DOHH2 (cell line): ENCODE measurements around the gene C16orf90.

Source experiments
- H3F3A ChIP-seq: fragments of 200-600 bp; sonication (generic), shearing (Covaris generic); 2 replicates; pipeline ENCODE4 v1.6.0; 2016; ENCODE audit warnings: antibody characterized with exemption, mild to moderate bottlenecking; ENCODE audit not compliant: control insufficient read depth, insufficient read depth
- H3K27ac ChIP-seq: fragments of 200-600 bp; sonication (generic); 2 replicates; pipeline ENCODE4 v1.5.1; 2014; ENCODE audit warnings: low read depth, mild to moderate bottlenecking, low read length, moderate library complexity
- H3K27me3 ChIP-seq: fragments of 200-600 bp; sonication (generic); 2 replicates; pipeline ENCODE4 v1.6.1; 2014; ENCODE audit warnings: mild to moderate bottlenecking, low read length, mixed read lengths; ENCODE audit not compliant: control insufficient read depth
- H3K36me3 ChIP-seq: fragments of 200-600 bp; sonication (generic); 2 replicates; pipeline ENCODE4 v1.6.1; 2014; ENCODE audit warnings: mild to moderate bottlenecking, low read length, moderate library complexity, mixed read lengths; ENCODE audit not compliant: control insufficient read depth
- H3K4me1 ChIP-seq: fragments of 200-600 bp; sonication (generic); 2 replicates; pipeline ENCODE4 v1.6.1; 2014; ENCODE audit warnings: mild to moderate bottlenecking, low read length, mixed read lengths; ENCODE audit not compliant: control insufficient read depth
- H3K4me2 ChIP-seq: fragments of 200-600 bp; sonication (generic); 2 replicates; pipeline ENCODE4 v1.6.0; 2014; ENCODE audit warnings: mild to moderate bottlenecking, low read length, moderate library complexity
- H3K4me3 ChIP-seq: fragments of 200-600 bp; sonication (generic); 2 replicates; pipeline ENCODE4 v1.5.1; 2014; ENCODE audit warnings: mild to moderate bottlenecking, low read length, mixed read lengths
- H3K79me2 ChIP-seq: fragments of 200-600 bp; sonication (generic); 2 replicates; pipeline ENCODE4 v1.6.1; 2014; ENCODE audit warnings: mild to moderate bottlenecking, low read length, mixed read lengths; ENCODE audit not compliant: control insufficient read depth
- H3K9me2 ChIP-seq: fragments of 200-600 bp; sonication (generic); replicated peaks from 2 replicates; pipeline ENCODE4 v1.6.1; 2014; ENCODE audit warnings: mild to moderate bottlenecking, low read length, mixed read lengths; ENCODE audit not compliant: control insufficient read depth
- H3K9me3 ChIP-seq: fragments of 200-600 bp; sonication (generic); 2 replicates; pipeline ENCODE4 v1.6.1; 2014; ENCODE audit warnings: antibody characterized with exemption, low read length, mixed read lengths; ENCODE audit not compliant: control insufficient read depth, insufficient read depth
- H4K20me1 ChIP-seq: fragments of 200-600 bp; sonication (generic); 2 replicates; pipeline ENCODE4 v1.6.0; 2014; ENCODE audit warnings: low read depth, mild to moderate bottlenecking, antibody characterized with exemption, low read length, moderate library complexity; ENCODE audit not compliant: control insufficient read depth, insufficient read depth
- EZH2phosphoT487 ChIP-seq: fragments of 200-600 bp; sonication (generic); IDR thresholded peaks from 2 replicates; pipeline ENCODE4 v1.6.1; 2017; ENCODE audit warnings: borderline replicate concordance, mild to moderate bottlenecking, antibody characterized with exemption, low read length, moderate library complexity, mixed read lengths
- TF ChIP-seq, protein P1 (sequence below): fragments of 200-600 bp; sonication (generic); IDR thresholded peaks from one replicate; pipeline ENCODE4 v1.5.1; 2014; ENCODE audit warnings: antibody characterized with exemption, mild to moderate bottlenecking, low read depth, low read length; ENCODE audit not compliant: poor library complexity, severe bottlenecking

Gene C16orf90

DNA sequence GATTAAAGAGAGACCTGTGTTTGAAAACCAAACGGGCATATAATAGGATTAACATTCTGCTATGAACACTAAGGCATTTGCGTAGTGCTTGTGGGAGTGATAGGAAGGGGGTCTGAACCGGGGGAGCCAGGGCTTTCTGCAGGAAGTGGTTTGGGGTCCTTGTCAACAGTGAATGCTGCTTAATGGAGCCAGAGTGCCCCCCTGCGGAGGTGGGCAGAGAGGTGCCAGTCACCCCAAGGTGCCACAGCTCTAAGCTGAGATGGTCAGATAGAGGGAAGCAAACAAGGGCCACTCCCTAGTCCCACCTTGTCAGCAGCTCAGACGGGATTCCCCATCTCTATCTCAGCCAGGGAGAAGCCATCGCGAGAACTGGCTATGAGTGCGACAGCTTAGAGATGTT is 34.1 kb downstream of the C16orf90 start:
- H3K4me1 ChIP-seq = peaks cover 23% of the 10 kb centered on the region
- H3F3A ChIP-seq = peaks cover 5% of the 10 kb centered on the region
- no peak overlapping the region for H3K27ac ChIP-seq
- no peaks in the 10 kb centered on the region for H3K9me3 ChIP-seq
- no peaks in the 10 kb centered on the region for H4K20me1 ChIP-seq
- peaks cover 5% of the 10 kb centered on the region for H3K36me3 ChIP-seq
- H3K4me2 ChIP-seq = no peak overlapping the region
- TF ChIP-seq, protein P1, sequence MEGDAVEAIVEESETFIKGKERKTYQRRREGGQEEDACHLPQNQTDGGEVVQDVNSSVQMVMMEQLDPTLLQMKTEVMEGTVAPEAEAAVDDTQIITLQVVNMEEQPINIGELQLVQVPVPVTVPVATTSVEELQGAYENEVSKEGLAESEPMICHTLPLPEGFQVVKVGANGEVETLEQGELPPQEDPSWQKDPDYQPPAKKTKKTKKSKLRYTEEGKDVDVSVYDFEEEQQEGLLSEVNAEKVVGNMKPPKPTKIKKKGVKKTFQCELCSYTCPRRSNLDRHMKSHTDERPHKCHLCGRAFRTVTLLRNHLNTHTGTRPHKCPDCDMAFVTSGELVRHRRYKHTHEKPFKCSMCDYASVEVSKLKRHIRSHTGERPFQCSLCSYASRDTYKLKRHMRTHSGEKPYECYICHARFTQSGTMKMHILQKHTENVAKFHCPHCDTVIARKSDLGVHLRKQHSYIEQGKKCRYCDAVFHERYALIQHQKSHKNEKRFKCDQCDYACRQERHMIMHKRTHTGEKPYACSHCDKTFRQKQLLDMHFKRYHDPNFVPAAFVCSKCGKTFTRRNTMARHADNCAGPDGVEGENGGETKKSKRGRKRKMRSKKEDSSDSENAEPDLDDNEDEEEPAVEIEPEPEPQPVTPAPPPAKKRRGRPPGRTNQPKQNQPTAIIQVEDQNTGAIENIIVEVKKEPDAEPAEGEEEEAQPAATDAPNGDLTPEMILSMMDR = no peak
- TF ChIP-seq EZH2phosphoT487 = no peak
- H3K27me3 ChIP-seq = no peaks in the 10 kb centered on the region
- no peaks in the 10 kb centered on the region for H3K9me2 ChIP-seq
- no peak overlapping the region for H3K4me3 ChIP-seq
- H3K79me2 ChIP-seq = peaks cover 82% of the 10 kb centered on the region

DNA sequence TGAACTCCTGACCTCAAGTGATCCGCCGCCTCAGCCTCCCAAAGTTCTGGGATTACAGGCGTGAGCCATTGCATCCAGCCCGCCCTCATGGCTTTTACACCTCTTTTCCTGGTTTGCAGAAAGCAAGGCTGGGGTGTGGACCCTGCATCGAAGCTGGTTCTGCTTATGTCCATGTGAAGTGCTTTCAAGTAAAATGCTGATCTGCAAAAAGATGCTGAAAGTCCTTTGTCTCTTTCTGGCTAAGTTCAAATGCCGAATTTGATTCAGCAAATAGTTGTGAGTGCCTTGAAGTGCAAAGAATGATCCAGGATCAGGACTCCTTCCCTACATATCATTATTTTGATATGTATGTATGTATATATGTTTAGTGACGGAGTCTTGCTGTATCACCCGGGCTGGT is 34.7 kb downstream of the C16orf90 start:
- Histone ChIP-seq H3K4me1 (peaks cover 23% of the 10 kb centered on the region), H3K4me2 (no peak overlapping the region), H3K4me3 (no peak overlapping the region), H3K9me3 (no peaks in the 10 kb centered on the region), H3F3A (peaks cover 5% of the 10 kb centered on the region), H3K27ac (no peak overlapping the region), H3K9me2 (no peaks in the 10 kb centered on the region), H3K27me3 (no peaks in the 10 kb centered on the region), H3K79me2 (peaks cover 77% of the 10 kb centered on the region), H4K20me1 (no peaks in the 10 kb centered on the region), H3K36me3 (no peaks in the 10 kb centered on the region; the same call in none of the 2 replicates)
- TF ChIP-seq, protein P1 = no peak
- no peak for TF ChIP-seq EZH2phosphoT487

DNA sequence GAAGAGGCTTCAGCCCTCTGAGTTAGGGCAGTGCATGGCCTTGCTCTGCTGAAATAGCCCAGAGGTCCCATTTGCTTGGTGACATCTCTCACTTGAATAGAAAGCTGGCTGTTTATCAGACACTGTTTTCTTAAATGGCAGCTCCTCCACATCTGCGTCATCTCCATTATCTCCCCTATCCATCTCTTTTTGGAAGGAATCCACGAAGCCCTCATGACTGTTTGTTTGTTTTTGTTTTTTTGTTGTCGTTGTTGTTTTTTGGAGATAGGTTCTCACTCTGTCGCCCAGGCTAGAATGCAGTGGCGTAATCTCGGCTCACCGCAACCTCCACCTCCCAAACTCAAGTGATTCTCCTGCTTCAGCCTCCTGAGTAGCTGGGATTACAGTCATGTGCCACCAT is 35.2 kb downstream of the C16orf90 start:
- peak overlapping the region; percentile 92; the same call in 1 of the 2 replicates for H3K4me2 ChIP-seq
- peaks cover 72% of the 10 kb centered on the region for H3K79me2 ChIP-seq
- no peaks in the 10 kb centered on the region for H4K20me1 ChIP-seq
- H3K27ac ChIP-seq = no peak overlapping the region
- H3K4me3 ChIP-seq = no peak overlapping the region
- TF ChIP-seq, protein P1 = no peak
- TF ChIP-seq EZH2phosphoT487 = no peak
- H3F3A ChIP-seq = peaks cover 5% of the 10 kb centered on the region
- H3K27me3 ChIP-seq = no peaks in the 10 kb centered on the region
- peaks cover 23% of the 10 kb centered on the region for H3K4me1 ChIP-seq
- H3K9me3 ChIP-seq = no peaks in the 10 kb centered on the region
- H3K9me2 ChIP-seq = no peaks in the 10 kb centered on the region
- no peaks in the 10 kb centered on the region; the same call in none of the 2 replicates for H3K36me3 ChIP-seq
